Endothelial cell of umbilical vein (primary cell): ENCODE data around the gene ARHGAP10. TPM values are rescaled to one million over a fixed set of nuclear protein-coding genes. Genes with fewer than 3 reads are reported as not detected.

Source experiments
- BruUV-seq: library from RNA; stranded (reverse); fragments of 400-500 nt; replicated peaks from 2 replicates; lab custom pipeline; 2021; lab: Mats Ljungman, UMichigan
- CTCF ChIA-PET: fragments of 300-600, 350-600 bp; sonication (Branson Sonifier 250); formaldehyde crosslinking; loops from one replicate; lab custom pipeline; 2021; ENCODE audit warnings: antibody characterized with exemption, inconsistent platforms; lab: Charles Lee
- POLR2A ChIA-PET: fragments of 300-600, 350-600 bp; sonication (Branson Sonifier 250); formaldehyde crosslinking; loops from one replicate; lab custom pipeline; 2021; ENCODE audit warnings: antibody characterized with exemption, inconsistent platforms; lab: Charles Lee
- DNase-seq: peaks from one replicate; pipeline ENCODE4 v3.0.0-alpha.2; 2011; ENCODE audit warnings: low read depth, low spot score
- FAIRE-seq: peaks from 2 replicates; lab custom pipeline; 2011; peaks lifted over from hg19 to GRCh38; lab: Jason Lieb, UNC
- H2AFZ ChIP-seq: 2 replicates; pipeline ENCODE4 v1.6.0; 2012; ENCODE audit warnings: low read depth, low read length, control low read depth, inconsistent platforms
- H3K27ac ChIP-seq: 2 replicates; pipeline ENCODE4 v1.5.1; 2011; ENCODE audit warnings: low read depth, mild to moderate bottlenecking, control low read depth, low read length, moderate library complexity; ENCODE audit not compliant: insufficient read depth
- H3K27me3 ChIP-seq, 2 experiments: 2 replicates each; pipeline versions ENCODE4 v1.6.0 to v1.6.1; 2011; ENCODE audit warnings: low read length in 2 of 2, mixed read lengths in 1 of 2; ENCODE audit not compliant: control insufficient read depth in 2 of 2, insufficient read depth in 2 of 2
- H3K36me3 ChIP-seq, 2 experiments: 2 replicates in 1 of 2; 3 replicates in 1 of 2; pipeline ENCODE4 v1.5.1; 2011; ENCODE audit warnings: low read length in 2 of 2, mild to moderate bottlenecking in 1 of 2, moderate library complexity in 1 of 2; ENCODE audit not compliant: control insufficient read depth in 2 of 2, insufficient read depth in 2 of 2; ENCODE audit errors: extremely low read depth in 1 of 2
- H3K4me1 ChIP-seq: 3 replicates; pipeline ENCODE4 v1.5.1; 2011; ENCODE audit warnings: mild to moderate bottlenecking, low read length; ENCODE audit not compliant: control insufficient read depth, insufficient read depth; ENCODE audit errors: extremely low read depth
- H3K4me2 ChIP-seq: 2 replicates; pipeline ENCODE4 v1.6.1; 2011; ENCODE audit warnings: low read length, control low read depth, mixed read lengths; ENCODE audit not compliant: insufficient read depth
- H3K4me3 ChIP-seq, 3 experiments: fragments of 200-600 bp in 1 of 3; sonication (generic), shearing (Covaris generic) in 1 of 3; replicated peaks in 1 of 3; 2 replicates each; pipeline ENCODE4 v1.5.1; 2011 to 2016; ENCODE audit warnings: control low read depth in 3 of 3, low read length in 3 of 3, mild to moderate bottlenecking in 2 of 3, inconsistent platforms in 1 of 3, low read depth in 1 of 3, moderate library complexity in 1 of 3; ENCODE audit not compliant: insufficient read depth in 1 of 3
- H3K79me2 ChIP-seq: 2 replicates; pipeline ENCODE4 v1.6.0; 2012; ENCODE audit warnings: low read length, inconsistent platforms; ENCODE audit not compliant: control insufficient read depth, insufficient read depth
- H3K9ac ChIP-seq: replicated peaks from 2 replicates; pipeline ENCODE3; 2011; ENCODE audit warnings: low read length, control low read depth; ENCODE audit not compliant: insufficient read depth; ENCODE audit errors: extremely low read depth
- H3K9me1 ChIP-seq: replicated peaks from 3 replicates; pipeline ENCODE4 v1.6.0; 2011; ENCODE audit warnings: mild to moderate bottlenecking, low read length; ENCODE audit not compliant: control insufficient read depth, insufficient read depth; ENCODE audit errors: extremely low read depth
- H3K9me3 ChIP-seq: replicated peaks from 2 replicates; pipeline ENCODE4 v1.5.1; 2012; ENCODE audit warnings: low read length, inconsistent platforms; ENCODE audit not compliant: control insufficient read depth, insufficient read depth
- H4K20me1 ChIP-seq: replicated peaks from 2 replicates; pipeline ENCODE3; 2011; ENCODE audit warnings: mild to moderate bottlenecking, low read length; ENCODE audit not compliant: control insufficient read depth, insufficient read depth; ENCODE audit errors: extremely low read depth
- EZH2 ChIP-seq: IDR thresholded peaks from 2 replicates; pipeline ENCODE4 v1.6.1; 2012; ENCODE audit warnings: borderline replicate concordance, low read depth, mild to moderate bottlenecking, moderate library complexity, low read length, inconsistent platforms; ENCODE audit not compliant: severe bottlenecking
- FOS ChIP-seq: IDR thresholded peaks from 2 replicates; pipeline ENCODE4 v1.6.1; 2011; ENCODE audit warnings: mild to moderate bottlenecking, low read length, moderate library complexity, borderline replicate concordance; ENCODE audit not compliant: insufficient read depth
- GATA2 ChIP-seq: IDR thresholded peaks from 2 replicates; pipeline ENCODE4 v1.7.0; 2011; ENCODE audit warnings: low read depth, mild to moderate bottlenecking, moderate library complexity, mixed read lengths, low read length; ENCODE audit not compliant: insufficient read length, insufficient read depth
- JUN ChIP-seq: IDR thresholded peaks from 2 replicates; pipeline ENCODE4 v1.6.1; 2011; ENCODE audit warnings: borderline replicate concordance, low read depth; ENCODE audit not compliant: insufficient read length, insufficient read depth
- MYC ChIP-seq: IDR thresholded peaks from one replicate; pipeline ENCODE4 v1.6.1; 2011; ENCODE audit warnings: mild to moderate bottlenecking, low read depth, low read length
- POLR2A ChIP-seq: IDR thresholded peaks from 2 replicates; pipeline ENCODE4 v1.6.1; 2012; ENCODE audit warnings: low read depth, mild to moderate bottlenecking, control low read depth, low read length
- POLR2AphosphoS5 ChIP-seq: IDR thresholded peaks from 2 replicates; pipeline ENCODE4 v1.6.1; 2012; ENCODE audit warnings: low read depth, mild to moderate bottlenecking, control low read depth, low read length, moderate library complexity; ENCODE audit not compliant: insufficient read depth
- dilution Hi-C: fragments of 300-500 bp; cut with MboI; formaldehyde crosslinking; loops from one replicate; pipeline ENCODE4 v1.15.0; 2019; ENCODE audit warnings: low sequenced_read_pairs; ENCODE audit not compliant: extremely low pct_ligation_motif_present
- intact Hi-C: fragments of 100-400 bp; cut with micrococcal nuclease; formaldehyde crosslinking; loops from one replicate; pipeline ENCODE4 v1.10.0; 2022
- polyA plus RNA-seq, 4 experiments: library from polyadenylated mRNA; depleted of rRNA in 3 of 4; stranded (reverse) in 3 of 4; unstranded in 1 of 4; fragments of >200 nt; gene quantifications; 2 replicates each; pipeline versions ENCODE4 v1.2.1 to v1.2.3, GENCODE V29; 2011 to 2012; ENCODE audit warnings: missing spikeins in 1 of 4
- total RNA-seq: library from RNA; stranded (reverse); gene quantifications from 2 replicates; pipeline ENCODE4 v1.2.3, GENCODE V29; 2021
- TF ChIP-seq, protein P1 (sequence below), 2 donors: IDR thresholded peaks; 1 replicate in 1 of 2; 2 replicates in 1 of 2; pipeline ENCODE4 v1.5.1; 2011; ENCODE audit warnings: low read length in 2 of 2, mild to moderate bottlenecking in 2 of 2, moderate library complexity in 2 of 2, control low read depth in 1 of 2, inconsistent platforms in 1 of 2, low read depth in 1 of 2; ENCODE audit not compliant: insufficient read depth in 1 of 2; ENCODE audit errors: extremely low read depth in 1 of 2
- TF ChIP-seq, protein P2 (sequence below): IDR thresholded peaks from 2 replicates; pipeline ENCODE4 v1.6.1; 2011; ENCODE audit not compliant: insufficient read depth, insufficient read length

The ARHGAP10 gene
- total and polyA plus RNA-seq, 2 donors (not counting 3 experiments of a cell fraction or from before 2014, with no cell fraction given) = 20.4 to 36.7 TPM

DNA sequence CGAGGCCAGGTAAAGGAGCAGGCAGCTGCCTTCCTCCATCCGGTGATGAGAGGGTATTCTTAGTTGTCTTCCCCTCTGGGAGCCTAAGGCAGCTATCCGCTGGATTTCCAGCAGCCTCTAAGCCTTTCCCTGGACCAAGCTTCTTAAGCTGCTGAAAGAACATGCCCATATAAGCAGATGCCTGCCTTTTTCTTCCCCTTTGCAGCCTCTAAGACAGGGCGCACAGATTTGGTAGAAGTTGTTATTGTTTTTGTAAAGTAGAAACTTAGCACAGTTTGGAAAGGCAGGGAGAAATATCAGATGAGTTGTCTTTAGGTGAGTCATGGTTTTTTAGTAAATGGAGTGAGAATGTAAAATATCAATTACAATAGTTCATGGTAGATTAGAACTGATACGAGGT lies 210.8 kb downstream of the ARHGAP10 start:
- no peak for DNase-seq
- FAIRE-seq = no peak
- no TSS peak for BruUV-seq

More for the DNA sequence above, 210.8 kb downstream of the ARHGAP10 start:
- Histone ChIP-seq H3K36me3 (no peaks in the 10 kb centered on the region), H2AFZ (no peak overlapping the region), H4K20me1 (no peaks in the 10 kb centered on the region), H3K4me2 (no peak overlapping the region), H3K27ac (no peak overlapping the region), H3K27me3 (no peaks in the 10 kb centered on the region), H3K9ac (no peak overlapping the region), H3K79me2 (no peaks in the 10 kb centered on the region), H3K4me1 (no peaks in the 10 kb centered on the region), H3K9me3 (no peaks in the 10 kb centered on the region), H3K4me3 (no peak overlapping the region), H3K9me1 (no peaks in the 10 kb centered on the region)
- no peak for TF ChIP-seq MYC
- no peak for TF ChIP-seq POLR2AphosphoS5
- TF ChIP-seq FOS = no peak
- TF ChIP-seq EZH2 = no peak
- TF ChIP-seq, protein P1, sequence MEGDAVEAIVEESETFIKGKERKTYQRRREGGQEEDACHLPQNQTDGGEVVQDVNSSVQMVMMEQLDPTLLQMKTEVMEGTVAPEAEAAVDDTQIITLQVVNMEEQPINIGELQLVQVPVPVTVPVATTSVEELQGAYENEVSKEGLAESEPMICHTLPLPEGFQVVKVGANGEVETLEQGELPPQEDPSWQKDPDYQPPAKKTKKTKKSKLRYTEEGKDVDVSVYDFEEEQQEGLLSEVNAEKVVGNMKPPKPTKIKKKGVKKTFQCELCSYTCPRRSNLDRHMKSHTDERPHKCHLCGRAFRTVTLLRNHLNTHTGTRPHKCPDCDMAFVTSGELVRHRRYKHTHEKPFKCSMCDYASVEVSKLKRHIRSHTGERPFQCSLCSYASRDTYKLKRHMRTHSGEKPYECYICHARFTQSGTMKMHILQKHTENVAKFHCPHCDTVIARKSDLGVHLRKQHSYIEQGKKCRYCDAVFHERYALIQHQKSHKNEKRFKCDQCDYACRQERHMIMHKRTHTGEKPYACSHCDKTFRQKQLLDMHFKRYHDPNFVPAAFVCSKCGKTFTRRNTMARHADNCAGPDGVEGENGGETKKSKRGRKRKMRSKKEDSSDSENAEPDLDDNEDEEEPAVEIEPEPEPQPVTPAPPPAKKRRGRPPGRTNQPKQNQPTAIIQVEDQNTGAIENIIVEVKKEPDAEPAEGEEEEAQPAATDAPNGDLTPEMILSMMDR (IDR thresholded peaks at IDR 0.05; ENCODE audit: extremely low read depth in 1 of 2, insufficient read depth in 1 of 2, low read depth in 1 of 2, low read length in 2 of 2) = no peak
- TF ChIP-seq JUN = no peak
- TF ChIP-seq POLR2A = no peak
- TF ChIP-seq, protein P2, sequence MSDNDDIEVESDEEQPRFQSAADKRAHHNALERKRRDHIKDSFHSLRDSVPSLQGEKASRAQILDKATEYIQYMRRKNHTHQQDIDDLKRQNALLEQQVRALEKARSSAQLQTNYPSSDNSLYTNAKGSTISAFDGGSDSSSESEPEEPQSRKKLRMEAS = no peak
- TF ChIP-seq GATA2 = no peak
- intact Hi-C loops (no loop called here), dilution Hi-C loops (no loop called here)
- ChIA-PET POLR2A (no interaction called here), CTCF (interaction anchor here (1.2 to 2.4 kb wide), 3 partner anchors 15 to 26 kb away, joined by 3 to 7 read pairs (median 6); no protein-coding TSS in a partner anchor)
